Fibroblast of lung (primary cell): ENCODE data around the gene SLC6A11.

Experiments used
- EZH2 ChIP-seq: IDR thresholded peaks from 2 replicates; pipeline ENCODE4 v1.5.1; 2012; ENCODE audit warnings: low read length, control low read depth, mild to moderate bottlenecking; ENCODE audit errors: missing control alignments
- TF ChIP-seq, protein P1 (sequence below), 2 donors: IDR thresholded peaks in 1 of 2; conservative IDR thresholded peaks in 1 of 2; 1 replicate in 1 of 2; 2 replicates in 1 of 2; pipeline ENCODE4 v1.5.1; 2011 to 2012; ENCODE audit warnings: low read length in 2 of 2, control low read depth in 1 of 2, inconsistent platforms in 1 of 2, low read depth in 1 of 2, mild to moderate bottlenecking in 1 of 2

DNA sequence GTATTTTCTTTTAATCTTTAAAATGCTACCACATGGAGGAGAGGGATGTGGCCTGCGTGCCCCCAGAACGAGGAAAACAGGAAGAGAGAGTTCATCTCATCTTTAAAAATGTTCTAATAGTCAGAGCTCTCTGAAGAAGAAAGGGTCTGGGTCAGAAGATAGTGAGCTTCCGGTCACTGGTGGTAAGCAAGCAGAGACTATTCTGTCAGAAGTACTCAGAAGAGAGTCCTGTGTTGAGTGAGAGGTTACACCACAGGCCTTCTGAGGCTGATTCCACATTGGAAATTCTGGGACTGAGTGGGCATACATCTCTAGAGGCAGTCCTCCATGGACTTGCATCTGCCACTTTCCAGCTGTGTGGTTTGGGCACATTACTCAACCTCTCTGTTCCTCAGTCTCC, 94.3 kb downstream of the SLC6A11 start:
- TF ChIP-seq, protein P1, sequence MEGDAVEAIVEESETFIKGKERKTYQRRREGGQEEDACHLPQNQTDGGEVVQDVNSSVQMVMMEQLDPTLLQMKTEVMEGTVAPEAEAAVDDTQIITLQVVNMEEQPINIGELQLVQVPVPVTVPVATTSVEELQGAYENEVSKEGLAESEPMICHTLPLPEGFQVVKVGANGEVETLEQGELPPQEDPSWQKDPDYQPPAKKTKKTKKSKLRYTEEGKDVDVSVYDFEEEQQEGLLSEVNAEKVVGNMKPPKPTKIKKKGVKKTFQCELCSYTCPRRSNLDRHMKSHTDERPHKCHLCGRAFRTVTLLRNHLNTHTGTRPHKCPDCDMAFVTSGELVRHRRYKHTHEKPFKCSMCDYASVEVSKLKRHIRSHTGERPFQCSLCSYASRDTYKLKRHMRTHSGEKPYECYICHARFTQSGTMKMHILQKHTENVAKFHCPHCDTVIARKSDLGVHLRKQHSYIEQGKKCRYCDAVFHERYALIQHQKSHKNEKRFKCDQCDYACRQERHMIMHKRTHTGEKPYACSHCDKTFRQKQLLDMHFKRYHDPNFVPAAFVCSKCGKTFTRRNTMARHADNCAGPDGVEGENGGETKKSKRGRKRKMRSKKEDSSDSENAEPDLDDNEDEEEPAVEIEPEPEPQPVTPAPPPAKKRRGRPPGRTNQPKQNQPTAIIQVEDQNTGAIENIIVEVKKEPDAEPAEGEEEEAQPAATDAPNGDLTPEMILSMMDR (conservative IDR thresholded peaks at IDR 0.05 in 1 of 2, IDR thresholded peaks at IDR 0.05 in 1 of 2; ENCODE audit: low read depth in 1 of 2, low read length in 2 of 2): no peak
- TF ChIP-seq EZH2: no peak
